ENCODE results near the gene PPIA. TPM values are rescaled to one million over a fixed set of nuclear protein-coding genes. Genes with fewer than 3 reads are reported as not detected.

The PPIA gene
- total RNA-seq, 1 experiment from 2014 or later = 8,852 TPM

- in situ Hi-C loops (cut with HindIII; ENCODE audit: low pct_unique_long_range_greater_than_20kb, low sequenced_read_pairs) = no loop called here
Measured at GRCh38 chr7:44847509-44847919, 51.0 kb downstream of the PPIA start.

GRCh38 chr7:44847920-44848634 is 51.6 kb downstream of the PPIA start, which contains the start of gene H2AZ2:
Gene H2AZ2, minus strand, starts transcription at chr7:44848087. Its CDS starts 116 bp downstream, at chr7:44847971.
- in situ Hi-C loops (cut with HindIII; ENCODE audit: low pct_unique_long_range_greater_than_20kb, low sequenced_read_pairs) = no loop called here
- peak; percentile 100 for DNase-seq (ENCODE audit: low read depth, low spot score)

More at GRCh38 chr7:44847509-44847919, 51.0 kb downstream of the PPIA start:
- peak; percentile 90 for DNase-seq (ENCODE audit: low read depth, low spot score)

GRCh38 chr7:44849259-44849884 is 52.9 kb downstream of the PPIA start:
- in situ Hi-C loops (cut with HindIII; ENCODE audit: low pct_unique_long_range_greater_than_20kb, low sequenced_read_pairs) = no loop called here
- no peak for DNase-seq (ENCODE audit: low read depth, low spot score)

- DNase-seq (ENCODE audit: low read depth, low spot score) = no peak
- in situ Hi-C loops (cut with HindIII; ENCODE audit: low pct_unique_long_range_greater_than_20kb, low sequenced_read_pairs) = no loop called here
Measured at GRCh38 chr7:44849885-44850544, 53.5 kb downstream of the PPIA start.

GRCh38 chr7:44852590-44852989 is 56.1 kb downstream of the PPIA start:
- no peak for DNase-seq (ENCODE audit: low read depth, low spot score)
- in situ Hi-C loops (cut with HindIII; ENCODE audit: low pct_unique_long_range_greater_than_20kb, low sequenced_read_pairs) = no loop called here

Other genes with a start within 250 kb of the PPIA start
- 131 and 138 TPM in 2 replicates for gene DDX56, start 222.8 kb upstream of the PPIA start, total RNA-seq (2014; rRNA removed; shearing (Covaris generic))
- gene TMED4, start 214.4 kb upstream of the PPIA start, total RNA-seq (2014; rRNA removed; shearing (Covaris generic)) = 177 and 178 TPM in 2 replicates
- 28.5 and 35.3 TPM in 2 replicates for gene OGDH, start 190.1 kb upstream of the PPIA start, total RNA-seq (2014; rRNA removed; shearing (Covaris generic))
- 5.3 and 5.4 TPM in 2 replicates for gene ZMIZ2, start 47.8 kb upstream of the PPIA start, total RNA-seq (2014; rRNA removed; shearing (Covaris generic))
- 238 TPM in 2 replicates for gene H2AZ2, start 51.4 kb downstream of the PPIA start, total RNA-seq (2014; rRNA removed; shearing (Covaris generic))
- gene PURB, start 88.8 kb downstream of the PPIA start, total RNA-seq (2014; rRNA removed; shearing (Covaris generic)) = 23.4 and 24.0 TPM in 2 replicates
- 0.03 and 0.26 TPM in 2 replicates for gene MYO1G, start 182.3 kb downstream of the PPIA start, total RNA-seq (2014; rRNA removed; shearing (Covaris generic))
- gene CCM2, start 203.5 kb downstream of the PPIA start, total RNA-seq (2014; rRNA removed; shearing (Covaris generic)) = 29.0 and 30.0 TPM in 2 replicates